Hematopoietic multipotent progenitor cell (in vitro differentiated cells): ENCODE results near the gene NOS1AP. TPM values are rescaled to one million over a fixed set of nuclear protein-coding genes. Genes with fewer than 3 reads are reported as not detected.

ENCODE experiments used
- DNase-seq, 3 donors: peaks; one replicate each; pipeline ENCODE4 v3.0.0-alpha.2; 2011 to 2015; ENCODE audit warnings: low read depth in 2 of 3, low spot score in 2 of 3
- total RNA-seq: library from RNA; depleted of rRNA; stranded (reverse); fragments of >200 nt; gene quantifications from one replicate; pipeline ENCODE4 v1.2.3, GENCODE V29; 2012

The NOS1AP gene
- total RNA-seq, 1 donor: under 0.01 TPM

- no peak for DNase-seq
Observed at GRCh38 chr1:162135271-162135775, 65.8 kb downstream of the NOS1AP start.

- DNase-seq: no peak
Observed at GRCh38 chr1:162136760-162137159, 67.3 kb downstream of the NOS1AP start.

GRCh38 chr1:162137179-162137960 is 67.9 kb downstream of the NOS1AP start:
- DNase-seq: no peak

GRCh38 chr1:162138112-162138511 is 68.6 kb downstream of the NOS1AP start:
- DNase-seq: peak in 1 of 3 donors; percentile 31

GRCh38 chr1:162138599-162139181 is 69.2 kb downstream of the NOS1AP start:
- DNase-seq: no peak

GRCh38 chr1:162139211-162139610 is 69.7 kb downstream of the NOS1AP start:
- DNase-seq: no peak

GRCh38 chr1:162141281-162142054 is 72.0 kb downstream of the NOS1AP start:
- no peak for DNase-seq

GRCh38 chr1:162142968-162143367 is 73.5 kb downstream of the NOS1AP start:
- no peak for DNase-seq

- DNase-seq: no peak
Observed at GRCh38 chr1:162144268-162144667, 74.8 kb downstream of the NOS1AP start.

- DNase-seq: no peak
Observed at GRCh38 chr1:162144853-162145252, 75.4 kb downstream of the NOS1AP start.

- no peak for DNase-seq
Observed at GRCh38 chr1:162145280-162145965, 75.9 kb downstream of the NOS1AP start.

GRCh38 chr1:162145966-162146696 is 76.6 kb downstream of the NOS1AP start:
- no peak for DNase-seq

- no peak for DNase-seq
Observed at GRCh38 chr1:162147760-162148159, 78.3 kb downstream of the NOS1AP start.

- DNase-seq: no peak
Observed at GRCh38 chr1:162150112-162150511, 80.6 kb downstream of the NOS1AP start.

GRCh38 chr1:162151900-162152829 is 82.7 kb downstream of the NOS1AP start:
- peak in 2 of 3 donors; percentile 29 to 47 for DNase-seq

- no peak for DNase-seq
Observed at GRCh38 chr1:162153374-162153773, 83.9 kb downstream of the NOS1AP start.

- no peak for DNase-seq
Observed at GRCh38 chr1:162157469-162157868, 88.0 kb downstream of the NOS1AP start.

GRCh38 chr1:162158624-162159271 is 89.3 kb downstream of the NOS1AP start:
- DNase-seq: no peak

- DNase-seq: no peak
Observed at GRCh38 chr1:162159515-162159914, 90.0 kb downstream of the NOS1AP start.
